HAP-1 (cell line): ENCODE results near the gene VWCE.

Experiments used
- DNase-seq, 2 experiments: peaks; one replicate each; pipeline ENCODE4 v3.0.0-alpha.2; 2016 to 2020; ENCODE audit warnings: low spot score in 2 of 2
- H3K27me3 ChIP-seq: fragments of 250-450 bp; sonication (Bioruptor Pico); 2 replicates; pipeline ENCODE4 v1.5.1; 2020; ENCODE audit warnings: low read depth, mild to moderate bottlenecking, moderate library complexity
- H3K36me3 ChIP-seq: fragments of 250-450 bp; sonication (Bioruptor Pico); replicated peaks from 2 replicates; pipeline ENCODE4 v1.5.1; 2020; ENCODE audit warnings: mild to moderate bottlenecking
- H3K4me1 ChIP-seq: fragments of 250-450 bp; sonication (Bioruptor Pico); 2 replicates; pipeline ENCODE4 v1.5.1; 2020; ENCODE audit warnings: mild to moderate bottlenecking
- H3K4me3 ChIP-seq: fragments of 250-450 bp; sonication (Bioruptor Pico); 2 replicates; pipeline ENCODE4 v1.5.1; 2020; ENCODE audit warnings: mild to moderate bottlenecking, moderate library complexity
- H3K9me3 ChIP-seq: fragments of 250-450 bp; sonication (Bioruptor Pico); 2 replicates; pipeline ENCODE4 v1.5.1; 2020; ENCODE audit warnings: mild to moderate bottlenecking, moderate library complexity
- in situ Hi-C: fragments of 300-500 bp; cut with MboI; formaldehyde crosslinking; loops from 3 replicates; pipeline ENCODE4 v1.14.3; 2020; ENCODE audit warnings: low sequenced_read_pairs, inconsistent platforms, mixed read lengths

The VWCE gene

GRCh38 chr11:61281581-61282250 lies 13.4 kb downstream of the VWCE start:
- H3K27me3 ChIP-seq = no peaks in the 10 kb centered on the region
- in situ Hi-C loops = no loop called here
- no peaks in the 10 kb centered on the region for H3K9me3 ChIP-seq
- DNase-seq = peak; percentile 25 to 85
- H3K4me3 ChIP-seq = no peak overlapping the region
- no peaks in the 10 kb centered on the region for H3K36me3 ChIP-seq
- no peaks in the 10 kb centered on the region for H3K4me1 ChIP-seq

GRCh38 chr11:61280883-61281580 lies 14.1 kb downstream of the VWCE start:
- Histone ChIP-seq H3K27me3 (no peaks in the 10 kb centered on the region), H3K4me3 (no peak overlapping the region), H3K9me3 (no peaks in the 10 kb centered on the region), H3K36me3 (no peaks in the 10 kb centered on the region), H3K4me1 (no peaks in the 10 kb centered on the region)
- no peak for DNase-seq
- in situ Hi-C loops = no loop called here

GRCh38 chr11:61279934-61280659 lies 15.0 kb downstream of the VWCE start:
- Histone ChIP-seq H3K4me1 (no peaks in the 10 kb centered on the region), H3K9me3 (no peaks in the 10 kb centered on the region), H3K36me3 (no peaks in the 10 kb centered on the region), H3K27me3 (no peaks in the 10 kb centered on the region), H3K4me3 (no peak overlapping the region)
- in situ Hi-C loops = no loop called here
- no peak for DNase-seq

- no peak overlapping the region for H3K4me3 ChIP-seq
- DNase-seq = no peak
- H3K36me3 ChIP-seq = no peaks in the 10 kb centered on the region
- no peaks in the 10 kb centered on the region for H3K9me3 ChIP-seq
- H3K27me3 ChIP-seq = no peaks in the 10 kb centered on the region
- no peaks in the 10 kb centered on the region for H3K4me1 ChIP-seq
- in situ Hi-C loops = no loop called here
Measured at GRCh38 chr11:61278001-61278470, 17.1 kb downstream of the VWCE start.

- in situ Hi-C loops = no loop called here
- Histone ChIP-seq H3K9me3 (no peaks in the 10 kb centered on the region), H3K4me1 (no peaks in the 10 kb centered on the region), H3K36me3 (no peaks in the 10 kb centered on the region), H3K27me3 (no peaks in the 10 kb centered on the region), H3K4me3 (no peak overlapping the region)
- no peak for DNase-seq
Measured at GRCh38 chr11:61277186-61278000, 17.7 kb downstream of the VWCE start.

GRCh38 chr11:61275191-61275590 lies 19.9 kb downstream of the VWCE start:
- H3K4me3 ChIP-seq = no peak overlapping the region
- H3K36me3 ChIP-seq = no peaks in the 10 kb centered on the region; the same call in 1 of the 2 replicates
- in situ Hi-C loops = no loop called here
- H3K27me3 ChIP-seq = no peaks in the 10 kb centered on the region
- no peaks in the 10 kb centered on the region for H3K9me3 ChIP-seq
- H3K4me1 ChIP-seq = no peaks in the 10 kb centered on the region
- DNase-seq = no peak

GRCh38 chr11:61274084-61274483 lies 21.0 kb downstream of the VWCE start:
- Histone ChIP-seq H3K9me3 (no peaks in the 10 kb centered on the region), H3K4me1 (no peaks in the 10 kb centered on the region), H3K27me3 (no peaks in the 10 kb centered on the region), H3K4me3 (no peak overlapping the region), H3K36me3 (no peaks in the 10 kb centered on the region; the same call in 1 of the 2 replicates)
- in situ Hi-C loops = no loop called here
- no peak for DNase-seq

- no peaks in the 10 kb centered on the region for H3K27me3 ChIP-seq
- H3K4me1 ChIP-seq = no peaks in the 10 kb centered on the region
- DNase-seq = no peak
- no peak overlapping the region for H3K4me3 ChIP-seq
- no peaks in the 10 kb centered on the region; the same call in 1 of the 2 replicates for H3K36me3 ChIP-seq
- in situ Hi-C loops = no loop called here
- H3K9me3 ChIP-seq = no peaks in the 10 kb centered on the region
Measured at GRCh38 chr11:61273178-61274078, 21.7 kb downstream of the VWCE start.

GRCh38 chr11:61272731-61273130 lies 22.4 kb downstream of the VWCE start:
- in situ Hi-C loops = no loop called here
- no peaks in the 10 kb centered on the region for H3K9me3 ChIP-seq
- no peak overlapping the region for H3K4me3 ChIP-seq
- no peaks in the 10 kb centered on the region; the same call in 1 of the 2 replicates for H3K36me3 ChIP-seq
- no peak for DNase-seq
- no peaks in the 10 kb centered on the region for H3K4me1 ChIP-seq
- no peaks in the 10 kb centered on the region for H3K27me3 ChIP-seq

- Histone ChIP-seq H3K27me3 (no peaks in the 10 kb centered on the region), H3K4me3 (no peak overlapping the region), H3K4me1 (peaks cover 5% of the 10 kb centered on the region; the same call in 1 of the 2 replicates), H3K36me3 (no peaks in the 10 kb centered on the region; the same call in 1 of the 2 replicates), H3K9me3 (no peaks in the 10 kb centered on the region)
- DNase-seq = no peak
- in situ Hi-C loops = no loop called here
Measured at GRCh38 chr11:61270354-61271076, 24.6 kb downstream of the VWCE start.

- Histone ChIP-seq H3K9me3 (no peaks in the 10 kb centered on the region), H3K4me3 (no peak overlapping the region), H3K27me3 (no peaks in the 10 kb centered on the region), H3K36me3 (no peaks in the 10 kb centered on the region; the same call in 1 of the 2 replicates), H3K4me1 (peaks cover 5% of the 10 kb centered on the region; the same call in 1 of the 2 replicates)
- in situ Hi-C loops = no loop called here
- no peak for DNase-seq
Measured at GRCh38 chr11:61268588-61269250, 26.4 kb downstream of the VWCE start.

GRCh38 chr11:61267437-61267841 lies 27.7 kb downstream of the VWCE start:
- in situ Hi-C loops = no loop called here
- no peaks in the 10 kb centered on the region for H3K27me3 ChIP-seq
- DNase-seq = no peak
- no peaks in the 10 kb centered on the region; the same call in 1 of the 2 replicates for H3K36me3 ChIP-seq
- peaks cover 5% of the 10 kb centered on the region; the same call in 1 of the 2 replicates for H3K4me1 ChIP-seq
- no peak overlapping the region for H3K4me3 ChIP-seq
- no peaks in the 10 kb centered on the region for H3K9me3 ChIP-seq
